NOMO-1 treated with DMSO at 0.1 percent for 48 hours (cell line): ENCODE results near the gene CACNA1C.

Source experiments
- DNase-seq: peaks from one replicate; lab custom pipeline; 2025; ENCODE audit not compliant: unreplicated experiment; lab: John Stamatoyannopoulos, UW

Gene CACNA1C

DNA sequence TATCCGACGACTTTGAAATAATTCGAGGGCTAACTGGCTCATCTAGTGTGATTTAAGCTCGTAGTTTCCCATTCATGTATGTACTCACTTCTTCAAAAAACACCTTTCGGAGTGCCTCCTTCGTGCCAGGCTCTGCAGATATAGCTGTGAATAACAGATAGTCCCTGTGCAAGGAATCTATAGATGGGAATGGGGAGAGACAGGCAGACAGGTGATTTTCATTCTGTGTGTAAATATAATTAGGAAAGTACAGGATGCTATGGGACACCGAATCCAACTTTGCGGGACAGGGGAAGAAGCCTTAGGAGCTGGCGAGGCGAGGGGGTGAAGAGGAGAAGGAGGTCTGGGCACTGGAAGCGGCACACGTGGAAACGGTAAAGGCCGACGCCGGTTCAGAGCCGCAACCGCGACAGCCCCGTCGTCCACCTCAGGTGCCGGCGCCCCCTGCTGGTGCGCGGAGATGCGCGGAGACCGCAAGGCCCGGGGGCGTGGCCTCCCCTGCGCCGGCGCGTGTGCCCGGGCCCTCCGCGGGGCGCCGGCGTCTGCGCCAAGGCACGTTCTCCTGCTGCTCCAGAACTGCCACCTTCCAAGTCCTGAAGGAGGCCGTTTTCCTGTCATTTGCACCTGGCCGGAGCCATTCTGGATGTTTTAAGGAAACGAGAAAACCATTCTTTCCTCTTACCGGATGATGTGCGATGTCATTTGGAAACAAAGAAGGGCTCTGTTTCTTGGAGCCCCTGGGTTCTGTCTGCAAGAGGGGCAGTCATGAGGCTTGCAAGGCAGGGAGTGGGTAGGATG lies 18.0 kb upstream of the CACNA1C start:
- peak; percentile 80 for DNase-seq

GRCh38 chr12:2035431-2036055 lies 17.2 kb upstream of the CACNA1C start:
- DNase-seq = peak; percentile 84

- DNase-seq = no peak
Observed at GRCh38 chr12:2039034-2039433, 13.8 kb upstream of the CACNA1C start.

GRCh38 chr12:2043054-2043453 lies 9.7 kb upstream of the CACNA1C start:
- no peak for DNase-seq

- DNase-seq = no peak
Observed at GRCh38 chr12:2044165-2044564, 8.6 kb upstream of the CACNA1C start.

DNA sequence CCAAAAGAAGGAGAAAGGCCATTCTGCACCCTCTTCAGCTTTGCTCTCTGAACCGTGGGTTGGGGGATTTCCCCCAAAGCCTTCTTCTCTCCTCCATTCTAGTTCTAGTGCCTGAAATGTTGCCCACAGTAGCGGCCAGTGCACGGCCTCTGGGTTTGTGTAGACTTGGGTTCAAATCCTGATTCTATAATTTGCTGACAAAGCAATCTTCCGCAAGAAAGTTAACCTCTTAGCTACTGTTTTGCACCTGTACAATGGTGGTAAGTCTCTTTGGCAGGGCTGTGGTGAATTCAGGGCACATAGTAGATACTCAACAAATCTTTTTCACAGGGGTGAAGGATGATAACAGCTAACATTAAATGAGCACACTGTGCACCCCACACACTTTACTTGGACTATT lies 5.8 kb upstream of the CACNA1C start:
- no peak for DNase-seq

DNA sequence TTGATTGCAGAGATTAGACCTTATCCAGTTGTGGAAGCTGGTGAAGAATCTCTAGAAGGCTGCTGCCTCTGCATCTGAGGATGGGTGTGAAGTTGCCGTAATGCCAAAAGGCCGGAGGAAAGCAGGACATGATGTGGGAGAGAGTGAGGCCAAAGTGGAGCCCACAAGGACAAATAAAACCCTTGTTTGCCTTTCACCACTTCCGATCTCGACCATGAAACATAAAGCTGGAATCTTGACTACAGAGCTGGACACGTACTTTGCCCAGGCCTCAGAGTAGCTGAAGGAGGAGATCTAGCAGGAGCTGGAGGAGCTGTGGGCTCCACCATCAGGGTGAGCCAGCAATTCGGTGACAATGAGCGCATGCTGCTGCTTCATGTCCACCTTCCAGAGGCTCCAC lies 5.0 kb upstream of the CACNA1C start:
- DNase-seq = no peak

GRCh38 chr12:2049604-2050540 lies 2.9 kb upstream of the CACNA1C start:
- DNase-seq = peak; percentile 45

DNA sequence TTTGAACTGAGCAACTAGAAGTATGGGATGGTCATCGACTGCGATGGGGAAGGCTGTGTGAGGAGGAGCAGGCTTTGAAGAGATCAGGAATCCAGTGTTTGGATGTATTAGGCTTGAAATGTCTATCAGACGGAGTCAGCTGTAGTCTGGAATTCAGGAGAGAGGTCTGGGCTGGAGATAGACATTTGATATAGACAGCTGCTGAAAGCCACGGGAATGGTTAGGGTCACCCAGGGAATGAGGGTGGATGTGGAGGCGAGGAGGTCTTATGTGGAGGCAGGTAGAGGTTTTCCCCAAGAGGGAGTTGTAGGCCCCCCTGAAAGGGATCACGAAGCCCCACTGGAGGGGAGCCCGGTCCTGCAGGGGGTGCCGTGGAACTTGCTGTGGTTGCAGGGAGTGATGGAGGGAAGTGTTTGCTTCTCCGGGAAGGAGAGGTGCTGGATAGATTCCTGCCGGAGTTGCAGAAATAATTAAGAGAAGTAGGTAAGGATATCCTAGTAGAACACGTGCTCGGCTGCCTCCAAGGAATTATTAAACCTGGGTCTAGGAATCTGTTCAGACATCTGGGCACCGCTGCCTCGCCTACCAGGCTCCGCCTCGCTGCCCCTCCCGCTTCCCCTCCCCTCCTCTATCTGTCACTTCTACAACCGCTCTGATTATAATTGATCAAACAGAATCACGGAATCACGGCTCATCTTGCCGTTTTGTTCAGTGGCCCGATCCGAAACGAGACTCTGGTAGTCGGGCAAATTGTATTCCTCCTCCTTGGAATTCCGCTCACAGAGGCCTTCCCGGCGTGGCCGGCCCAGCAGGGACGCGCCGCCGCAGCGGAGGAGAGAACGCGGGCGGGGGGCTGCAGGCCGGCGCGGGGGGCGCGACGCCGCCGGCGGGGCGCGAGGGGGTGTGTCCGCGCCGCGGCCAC lies 826 bp upstream of the CACNA1C start:
- DNase-seq = no peak

GRCh38 chr12:2053691-2054090 lies 904 bp downstream of the CACNA1C start:
- no peak for DNase-seq

DNA sequence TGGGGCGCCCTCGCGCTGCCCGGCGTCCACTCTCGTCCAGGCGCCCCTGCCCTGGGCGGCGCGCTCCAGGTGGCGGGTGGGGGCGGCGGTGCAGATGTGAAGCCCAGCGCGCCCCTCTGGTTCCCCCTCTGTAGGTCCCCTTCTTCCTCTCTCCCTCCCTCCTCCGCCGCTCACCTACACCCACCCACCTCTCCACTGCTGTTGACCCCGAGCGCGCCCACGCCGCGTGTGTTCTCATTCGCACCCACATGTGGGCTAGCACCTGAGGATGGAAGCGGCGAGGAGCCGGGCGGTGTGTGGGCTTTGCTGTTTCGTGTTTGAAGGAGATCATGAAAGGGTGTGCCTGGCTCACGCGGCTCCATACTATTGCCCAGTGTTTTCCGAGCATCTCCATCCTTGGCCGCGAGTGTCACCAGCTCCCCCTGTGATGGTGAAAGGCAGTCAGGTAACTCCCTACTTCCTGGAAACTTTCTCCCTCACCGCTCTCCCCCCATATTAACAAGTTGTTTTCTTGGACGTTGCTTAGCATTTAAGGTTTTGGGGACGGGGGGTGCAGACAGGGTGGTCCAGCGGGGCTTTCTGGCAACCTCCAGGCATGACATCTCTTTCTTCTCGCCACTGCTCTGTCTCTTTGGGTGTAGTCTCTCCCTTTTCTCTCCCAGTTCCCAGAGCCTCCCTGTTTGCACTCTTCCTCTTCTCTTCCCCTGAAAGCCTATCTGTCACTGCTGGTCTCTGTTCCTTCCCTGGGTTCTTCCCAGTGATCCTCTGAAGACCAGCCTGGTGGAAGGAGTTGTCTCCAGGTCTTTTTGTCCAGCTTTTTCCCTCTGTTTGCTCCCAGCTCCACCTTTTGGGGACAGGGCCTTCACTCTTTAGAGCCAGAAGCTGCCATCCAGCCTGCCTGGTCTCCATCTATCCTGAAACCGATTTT lies 1.6 kb downstream of the CACNA1C start:
- DNase-seq = no peak

DNA sequence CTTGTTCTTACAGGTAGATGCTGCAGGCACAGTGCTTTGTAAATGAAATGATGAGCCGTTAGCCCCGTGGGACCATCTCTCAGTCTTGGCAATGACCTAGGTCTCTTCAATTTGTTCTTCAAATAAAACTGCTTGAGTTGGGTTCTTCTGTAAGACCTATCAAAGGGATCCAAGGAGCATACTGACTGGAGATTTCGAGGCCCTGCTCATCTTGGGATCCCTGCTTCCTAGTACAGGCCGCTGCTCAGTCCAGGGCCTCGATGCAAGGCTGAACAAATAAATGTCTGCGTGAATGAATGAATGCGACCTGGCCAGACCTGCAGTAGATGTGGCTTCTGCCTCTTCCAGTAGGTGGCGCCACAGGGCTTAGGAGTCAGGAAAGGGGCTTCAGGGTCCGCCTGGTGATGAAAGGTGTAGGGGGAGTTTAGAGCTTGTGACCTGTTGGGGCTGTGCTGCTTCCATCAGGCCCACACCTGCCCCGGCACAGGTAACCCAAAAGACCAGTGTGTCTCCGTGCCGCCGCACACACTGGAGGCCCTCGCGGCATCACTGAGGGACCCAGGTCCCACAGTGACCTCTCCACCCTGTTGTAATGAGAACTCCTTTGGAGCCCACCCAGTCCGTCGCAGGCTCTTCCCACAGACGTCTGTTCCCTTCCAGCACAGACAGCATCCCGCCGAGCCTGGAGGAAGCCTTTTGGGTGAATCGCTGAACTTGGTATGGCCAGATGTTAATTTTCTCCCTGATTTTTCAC lies 4.4 kb downstream of the CACNA1C start:
- peak; percentile 47 for DNase-seq

GRCh38 chr12:2057795-2058408 lies 5.1 kb downstream of the CACNA1C start:
- no peak for DNase-seq

DNA sequence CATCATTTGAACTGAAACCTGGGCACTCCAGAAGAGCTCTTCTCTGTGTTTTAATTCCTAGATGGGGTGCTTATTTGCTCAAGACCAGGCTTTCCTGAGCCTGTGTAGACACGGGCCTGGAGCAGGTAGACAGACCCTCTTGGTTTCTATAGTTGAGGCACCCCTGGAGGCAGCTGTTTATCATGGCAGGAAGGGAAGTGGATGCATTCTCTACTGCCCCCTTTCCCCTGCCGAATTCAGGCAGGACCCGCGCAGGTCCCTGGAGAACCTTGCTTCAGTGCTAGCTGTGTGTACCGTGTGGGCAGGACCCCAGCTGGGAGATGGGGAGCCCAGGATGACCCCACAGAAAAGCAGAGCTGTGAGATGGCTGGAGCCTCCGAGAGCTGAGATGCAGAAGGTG lies 6.0 kb downstream of the CACNA1C start:
- no peak for DNase-seq

DNA sequence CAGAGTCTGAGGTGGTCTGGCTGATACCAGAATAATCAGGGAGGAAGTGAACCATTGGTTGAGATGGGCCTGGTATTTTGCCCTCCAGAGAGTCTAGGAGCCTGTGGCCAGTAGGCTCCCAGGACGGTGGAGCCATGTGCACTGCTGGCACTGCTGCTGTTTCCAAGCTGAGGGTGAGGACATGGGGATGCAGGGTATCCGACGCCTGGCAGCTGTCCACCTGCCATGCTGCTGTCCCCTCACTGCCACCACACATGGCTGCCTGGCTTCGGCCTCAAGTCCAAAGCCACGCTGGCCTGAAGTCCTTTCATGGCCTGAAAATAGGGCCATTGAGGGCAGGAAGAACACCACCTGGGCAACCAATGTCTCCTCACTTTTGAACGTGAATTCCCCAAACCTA lies 8.6 kb downstream of the CACNA1C start:
- DNase-seq = no peak

DNA sequence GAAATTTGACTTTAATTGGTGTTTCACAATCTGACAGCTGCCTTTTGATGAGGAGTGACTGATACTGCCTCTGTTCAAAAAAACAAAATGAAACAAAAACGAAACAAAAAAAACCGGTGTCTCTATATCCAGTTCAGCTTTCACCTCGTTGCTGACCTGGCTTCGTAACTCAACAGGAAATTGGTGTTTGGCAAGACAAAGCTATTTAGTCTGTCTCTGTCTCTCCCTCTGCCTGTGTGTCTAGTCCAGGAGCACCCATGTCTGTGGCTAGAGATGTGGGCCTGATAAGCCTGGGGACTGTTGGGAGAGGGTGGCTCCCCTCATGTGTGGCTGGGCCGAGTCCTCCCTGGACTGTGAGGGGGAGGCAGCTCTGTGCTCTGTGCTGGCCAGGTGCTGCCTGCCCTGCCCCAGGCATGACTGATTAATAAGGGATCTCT lies 11.3 kb downstream of the CACNA1C start:
- DNase-seq = peak; percentile 88

GRCh38 chr12:2068653-2069052 lies 15.9 kb downstream of the CACNA1C start:
- DNase-seq = no peak

DNA sequence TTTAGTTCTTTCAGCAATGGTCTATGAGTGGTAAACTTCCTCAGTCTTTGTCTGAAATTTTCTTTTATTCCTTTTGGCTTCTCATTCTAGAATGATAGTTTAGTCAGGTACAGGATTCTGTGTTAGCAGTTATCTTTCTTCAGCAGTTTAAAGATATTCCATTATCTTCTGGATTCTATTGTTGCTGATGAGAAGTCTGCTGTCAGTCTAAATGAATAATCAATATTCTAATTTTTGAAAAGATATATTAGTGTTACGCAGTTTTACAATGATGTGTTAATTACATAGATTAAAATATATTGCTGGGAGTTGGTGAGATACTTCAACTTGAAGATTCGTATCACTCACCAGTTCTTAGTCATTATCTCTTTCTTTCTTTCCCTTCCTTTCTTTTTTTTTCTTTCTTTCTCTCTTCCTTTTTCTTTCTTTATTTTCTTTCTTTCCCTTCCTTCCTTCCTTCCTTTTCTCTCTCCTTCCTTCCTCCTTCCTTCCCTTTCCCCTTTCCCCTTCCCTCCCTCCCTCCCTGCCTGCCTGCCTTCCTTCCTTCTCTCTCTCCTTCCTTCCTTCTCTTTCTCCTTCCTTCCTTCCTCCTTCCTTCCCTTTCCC lies 17.8 kb downstream of the CACNA1C start:
- DNase-seq = no peak
